K562 (cell line): ENCODE results near the gene TMEM163.

Experiments
- CTCF ChIP-seq, 3 experiments: IDR thresholded peaks in 2 of 3; conservative IDR thresholded peaks in 1 of 3; 2 replicates each; pipeline ENCODE4 v1.5.1; 2011 to 2012; ENCODE audit warnings: low read length in 3 of 3, mild to moderate bottlenecking in 3 of 3, control low read depth in 2 of 3, improper control_type of control experiment in 1 of 3, inconsistent platforms in 1 of 3, low read depth in 1 of 3, mixed read lengths in 1 of 3, moderate library complexity in 1 of 3; ENCODE audit not compliant: insufficient read depth in 2 of 3
- FOXP1 ChIP-seq: sonication (generic); formaldehyde crosslinking; IDR thresholded peaks from 2 replicates; pipeline ENCODE4 v1.8.0; 2022; ENCODE audit warnings: mild to moderate bottlenecking, missing genetic modification reagents
- PML ChIP-seq: IDR thresholded peaks from 2 replicates; pipeline ENCODE4 v1.6.1; 2012; ENCODE audit warnings: low read length, inconsistent platforms
- POLR2A ChIP-seq: fragments of 450-650 bp; conservative IDR thresholded peaks from 2 replicates; pipeline ENCODE4 v1.6.1; 2016
- TBP ChIP-seq: optimal IDR thresholded peaks from 2 replicates; pipeline ENCODE3; 2011; ENCODE audit warnings: low read depth, low read length, improper control_type of control experiment
- ZFP36 ChIP-seq: fragments of 150-350 bp; IDR thresholded peaks from 2 replicates; pipeline ENCODE4 v1.6.1; 2018; ENCODE audit warnings: low read length, low read depth; ENCODE audit not compliant: partially characterized antibody

GRCh38 chr2:134726645-134727044 lies 7.8 kb upstream of the TMEM163 start:
- no peak for TF ChIP-seq FOXP1 (CRISPR knock-in tag)
- no peak for TF ChIP-seq TBP
- no peak for TF ChIP-seq PML
- no peak for TF ChIP-seq POLR2A
- no peak for TF ChIP-seq ZFP36
- no peak for TF ChIP-seq CTCF (IDR thresholded peaks at IDR 0.05 in 2 of 3, conservative IDR thresholded peaks at IDR 0.05 in 1 of 3; ENCODE audit: insufficient read depth in 2 of 3, low read depth in 1 of 3, low read length in 3 of 3)
